Left lung (tissue), 10 donors: ENCODE measurements around the gene CACNA1C. TPM values are rescaled to one million over a fixed set of nuclear protein-coding genes. Genes with fewer than 3 reads are reported as not detected.

ENCODE experiments used
- ATAC-seq: fragments of 200-7000 bp; cut with Tn5 transposase; one replicate; pipeline ENCODE4 v1.9.1; 2020; ENCODE audit warnings: moderate library complexity
- DNase-seq, 4 donors: peaks; one replicate each; pipeline ENCODE4 v3.0.0-alpha.2; 2013 to 2020
- H3K27ac ChIP-seq, 2 donors: fragments of 200-600 bp; sonication (generic) in 1 of 2; one replicate each; pipeline versions ENCODE4 v1.5.0 to v1.8.0; 2020 to 2021
- H3K27me3 ChIP-seq, 2 donors: fragments of 200-600 bp; sonication (generic) in 1 of 2; one replicate each; pipeline versions ENCODE4 v1.5.0 to v1.8.0; 2020 to 2021
- H3K36me3 ChIP-seq, 2 donors: fragments of 200-600 bp; sonication (generic) in 1 of 2; one replicate each; pipeline versions ENCODE4 v1.5.0 to v1.8.0; 2020 to 2021
- H3K4me1 ChIP-seq, 2 donors: fragments of 200-600 bp; one replicate each; pipeline ENCODE4 v1.8.0; 2021
- H3K4me3 ChIP-seq, 2 donors: fragments of 200-600 bp; sonication (generic) in 1 of 2; one replicate each; pipeline versions ENCODE4 v1.5.0 to v1.8.0; 2020 to 2021; ENCODE audit warnings: mild to moderate bottlenecking in 1 of 2
- H3K9me3 ChIP-seq, 2 donors: fragments of 200-600 bp; sonication (generic) in 1 of 2; one replicate each; pipeline versions ENCODE4 v1.5.0 to v1.8.0; 2020 to 2021
- CTCF ChIP-seq, 2 donors: fragments of 200-600 bp; sonication (generic) in 1 of 2; IDR thresholded peaks; one replicate each; pipeline versions ENCODE4 v1.5.0 to v1.8.0; 2021; ENCODE audit warnings: antibody characterized with exemption in 2 of 2
- intact Hi-C, 2 donors: fragments of 100-400 bp; cut with DNase I; formaldehyde crosslinking; loops; one replicate each; pipeline versions ENCODE4 v1.11.2 to v1.14.2; 2022
- polyA plus RNA-seq, 6 donors: library from polyadenylated mRNA; unstranded; fragments of 120-200 nt; gene quantifications; one replicate each; pipeline ENCODE4 v1.2.1, GENCODE V29; 2013; ENCODE audit not compliant: insufficient read length in 6 of 6
- total RNA-seq, 2 donors: library from RNA; stranded (reverse); fragmentation: NEBNext Ultra II Directional; extraction: Animal tissue kit (Norgen Biotek cat#: 25700); gene quantifications; one replicate each; pipeline ENCODE4 v1.2.1, GENCODE V29; 2021
- donor health status: DM: no; HTN: yes; CAD: no.
- donor health status: DM: no; HTN: no; CAD: no.

CACNA1C gene
- total and polyA plus RNA-seq, 8 donors: 11.9 to 21.9 (median 14.2) TPM

- ATAC-seq: no peak
- H3K36me3 ChIP-seq: no peaks in the 10 kb centered on the region
- TF ChIP-seq CTCF (IDR thresholded peaks at IDR 0.05): no peak
- peaks cover 0 to 30% of the 10 kb centered on the region in 2 donors for H3K27me3 ChIP-seq
- intact Hi-C loops: no loop called here
- H3K4me3 ChIP-seq: no peak overlapping the region
- DNase-seq: no peak
- no peak overlapping the region for H3K27ac ChIP-seq
- peaks cover 0 to 23% of the 10 kb centered on the region in 2 donors for H3K4me1 ChIP-seq
- H3K9me3 ChIP-seq: no peaks in the 10 kb centered on the region
These were observed 273.7 kb downstream of the CACNA1C start for GRCh38 chr12:2326470-2326869.

GRCh38 chr12:2328661-2329060 is 275.9 kb downstream of the CACNA1C start:
- no peak for DNase-seq
- Histone ChIP-seq H3K27me3 (peaks cover 0 to 15% of the 10 kb centered on the region in 2 donors), H3K27ac (no peak overlapping the region), H3K4me1 (peaks cover 0 to 13% of the 10 kb centered on the region in 2 donors), H3K36me3 (no peaks in the 10 kb centered on the region), H3K4me3 (no peak overlapping the region), H3K9me3 (no peaks in the 10 kb centered on the region)
- no peak for ATAC-seq
- intact Hi-C loops: no loop called here
- TF ChIP-seq CTCF (IDR thresholded peaks at IDR 0.05): no peak

DNA sequence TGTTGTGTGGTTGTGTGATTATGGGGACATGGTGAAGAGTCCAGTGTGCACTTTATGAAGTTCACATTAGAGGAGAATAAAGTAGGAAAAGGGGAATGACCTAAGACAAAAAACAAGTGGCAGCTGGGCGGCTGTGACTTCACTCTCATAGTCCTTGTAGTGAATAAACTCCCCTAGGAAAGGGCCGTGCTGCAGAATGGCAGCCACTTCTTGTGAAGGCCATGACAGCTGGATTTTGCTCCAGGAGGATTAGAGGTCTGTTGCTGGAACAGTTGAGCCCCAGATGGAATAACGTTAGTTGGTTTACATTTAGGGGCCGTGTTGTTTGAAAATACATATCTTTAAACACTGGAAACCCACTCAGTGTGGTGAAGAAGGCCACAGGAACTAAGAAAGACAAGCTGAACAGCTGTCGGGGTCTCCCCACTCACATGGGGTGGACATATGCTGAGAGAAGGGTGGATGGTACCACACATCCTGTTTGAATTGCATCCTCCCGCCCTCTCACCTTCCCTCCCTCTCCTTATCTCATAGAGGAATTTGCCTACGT is 276.9 kb downstream of the CACNA1C start:
- ATAC-seq (no peak), DNase-seq (no peak)
- TF ChIP-seq CTCF (IDR thresholded peaks at IDR 0.05): no peak
- peaks cover 0 to 7% of the 10 kb centered on the region in 2 donors for H3K27me3 ChIP-seq
- H3K27ac ChIP-seq: no peak overlapping the region
- peaks cover 0 to 13% of the 10 kb centered on the region in 2 donors for H3K4me1 ChIP-seq
- H3K36me3 ChIP-seq: no peaks in the 10 kb centered on the region
- intact Hi-C loops: no loop called here
- H3K9me3 ChIP-seq: no peaks in the 10 kb centered on the region
- no peak overlapping the region for H3K4me3 ChIP-seq

GRCh38 chr12:2332236-2332635 is 279.4 kb downstream of the CACNA1C start:
- Histone ChIP-seq H3K9me3 (no peaks in the 10 kb centered on the region), H3K4me3 (no peak overlapping the region), H3K27ac (peak overlapping the region in 1 of 2 donors; percentile 4), H3K27me3 (no peaks in the 10 kb centered on the region), H3K4me1 (peaks cover 4 to 37% of the 10 kb centered on the region in 2 donors), H3K36me3 (no peaks in the 10 kb centered on the region)
- no peak for ATAC-seq
- intact Hi-C loops: no loop called here
- TF ChIP-seq CTCF (IDR thresholded peaks at IDR 0.05): no peak
- DNase-seq: no peak

- H3K27me3 ChIP-seq: no peaks in the 10 kb centered on the region
- no peak for TF ChIP-seq CTCF (IDR thresholded peaks at IDR 0.05)
- intact Hi-C loops: no loop called here
- DNase-seq: no peak
- H3K9me3 ChIP-seq: no peaks in the 10 kb centered on the region
- ATAC-seq: no peak
- no peaks in the 10 kb centered on the region for H3K36me3 ChIP-seq
- peak overlapping the region in 1 of 2 donors; percentile 4 for H3K27ac ChIP-seq
- H3K4me1 ChIP-seq: peaks cover 4 to 45% of the 10 kb centered on the region in 2 donors
- H3K4me3 ChIP-seq: no peak overlapping the region
These were observed 280.2 kb downstream of the CACNA1C start for GRCh38 chr12:2332947-2333346.
